Neural progenitor cell (in vitro differentiated cells): Measurements from ENCODE around the gene DNAJC8. TPM values are rescaled to one million over a fixed set of nuclear protein-coding genes. Genes with fewer than 3 reads are reported as not detected.

Experiments used
- DNase-seq: peaks from one replicate; pipeline ENCODE4 v3.0.0-alpha.2; 2016; ENCODE audit warnings: low spot score
- H2AFZ ChIP-seq: fragments of 200-600 bp; sonication (generic); replicated peaks from 2 replicates; pipeline ENCODE4 v1.6.1; 2016; ENCODE audit warnings: antibody characterized with exemption
- H3F3A ChIP-seq: fragments of 200-600 bp; sonication (generic); 2 replicates; pipeline ENCODE4 v1.6.1; 2016; ENCODE audit warnings: antibody characterized with exemption, low read depth
- H3K27ac ChIP-seq: fragments of 200-600 bp; sonication (generic); 2 replicates; pipeline ENCODE4 v1.5.1; 2016; ENCODE audit warnings: mild to moderate bottlenecking
- H3K27me3 ChIP-seq: fragments of 200-600 bp; sonication (generic); 2 replicates; pipeline ENCODE4 v1.6.1; 2016; ENCODE audit warnings: mild to moderate bottlenecking, moderate library complexity
- H3K36me3 ChIP-seq: fragments of 200-600 bp; sonication (generic); 2 replicates; pipeline ENCODE4 v1.5.1; 2016
- H3K4me1 ChIP-seq: fragments of 200-600 bp; sonication (generic); 2 replicates; pipeline ENCODE4 v1.6.1; 2016; ENCODE audit warnings: mixed run types
- H3K4me2 ChIP-seq: fragments of 200-600 bp; sonication (generic); 2 replicates; pipeline ENCODE4 v1.6.1; 2016
- H3K4me3 ChIP-seq: fragments of 200-600 bp; sonication (generic); 2 replicates; pipeline ENCODE4 v1.5.1; 2016
- H3K79me2 ChIP-seq: fragments of 200-600 bp; sonication (generic); 2 replicates; pipeline ENCODE4 v1.6.1; 2016; ENCODE audit warnings: low read depth
- H3K9ac ChIP-seq: fragments of 200-600 bp; sonication (generic); 2 replicates; pipeline ENCODE4 v1.6.1; 2016
- H3K9me3 ChIP-seq: fragments of 200-600 bp; sonication (generic); 2 replicates; pipeline ENCODE4 v1.5.1; 2016; ENCODE audit warnings: low read depth
- H4K20me1 ChIP-seq: fragments of 200-600 bp; sonication (generic); 2 replicates; pipeline ENCODE4 v1.6.1; 2016; ENCODE audit warnings: low read depth
- H3K27ac Mint-ChIP-seq: 3 replicates; pipeline ENCODE4 v1.8.0; 2021; ENCODE audit warnings: mixed read lengths
- H3K27me3 Mint-ChIP-seq: 2 replicates; pipeline ENCODE4 v1.8.0; 2022; ENCODE audit warnings: low read depth, mild to moderate bottlenecking, inconsistent platforms, moderate library complexity, mixed read lengths; ENCODE audit not compliant: insufficient read depth
- H3K36me3 Mint-ChIP-seq: 3 replicates; pipeline ENCODE4 v1.8.0; 2021; ENCODE audit warnings: mixed read lengths
- H3K4me1 Mint-ChIP-seq: 3 replicates; pipeline ENCODE4 v1.8.0; 2021; ENCODE audit warnings: mixed read lengths
- H3K4me3 Mint-ChIP-seq: 3 replicates; pipeline ENCODE4 v1.8.0; 2021; ENCODE audit warnings: mild to moderate bottlenecking, moderate library complexity, mixed read lengths
- H3K9me3 Mint-ChIP-seq: 3 replicates; pipeline ENCODE4 v1.8.0; 2020; ENCODE audit warnings: mixed read lengths
- EZH2 ChIP-seq: fragments of 200-600 bp; sonication (generic); IDR thresholded peaks from 2 replicates; pipeline ENCODE4 v1.6.1; 2017; ENCODE audit warnings: antibody characterized with exemption, mild to moderate bottlenecking, moderate library complexity
- EZH2phosphoT487 ChIP-seq: fragments of 200-600 bp; sonication (generic); IDR thresholded peaks from 2 replicates; pipeline ENCODE4 v1.6.1; 2017; ENCODE audit warnings: antibody characterized with exemption
- total RNA-seq: library from RNA; depleted of rRNA; stranded (reverse); fragments of >200 nt; gene quantifications from 2 replicates; pipeline ENCODE4 v1.2.3, GENCODE V29; 2015; ENCODE audit warnings: low replicate concordance
- TF ChIP-seq, protein P1 (sequence below): fragments of 200-600 bp; sonication (generic); IDR thresholded peaks from 2 replicates; pipeline ENCODE4 v1.5.1; 2017; ENCODE audit warnings: antibody characterized with exemption, mild to moderate bottlenecking

DNAJC8 gene
- total RNA-seq, 1 donor from 2014 or later, result 117 TPM

DNA sequence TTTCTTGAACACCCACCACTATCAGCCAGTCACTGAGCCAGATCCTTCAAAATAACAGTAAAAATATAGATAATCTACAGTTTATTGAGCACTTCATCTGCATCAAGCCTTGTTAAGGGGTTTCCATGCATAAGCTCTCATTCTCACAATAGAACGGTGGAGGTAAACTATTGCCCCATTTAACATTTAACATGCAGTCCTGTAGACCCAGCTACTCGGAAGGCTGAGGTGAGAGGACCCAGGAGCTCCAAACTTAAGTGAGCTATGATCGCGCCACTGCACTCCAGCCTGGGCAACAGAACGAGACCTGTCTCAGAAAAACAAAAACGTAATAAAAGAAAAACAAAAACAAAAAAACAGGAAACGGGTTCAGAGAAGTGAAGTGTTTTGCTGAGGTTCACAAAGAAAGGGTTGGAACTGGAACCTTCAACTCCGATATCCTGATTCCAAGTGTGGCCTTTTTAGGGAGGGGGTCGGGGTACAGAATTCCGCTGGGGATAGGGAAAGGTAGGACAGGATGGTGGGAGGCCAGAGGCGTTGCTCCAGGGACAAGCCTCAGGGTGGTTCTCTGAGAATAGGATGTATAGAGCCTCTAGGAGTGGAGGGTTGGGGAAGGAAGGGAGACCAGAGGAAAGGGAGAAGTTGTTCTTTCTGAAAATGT, 14.9 kb upstream of the DNAJC8 start:
- peaks cover 27% of the 10 kb centered on the region for H3K4me1 Mint-ChIP-seq
- H3K36me3 Mint-ChIP-seq, result no peaks in the 10 kb centered on the region
- no peak for DNase-seq
- peaks cover 20% of the 10 kb centered on the region for H3K4me1 ChIP-seq
- H3K9me3 ChIP-seq, result no peaks in the 10 kb centered on the region
- peak overlapping the region; percentile 61 for H3K4me3 ChIP-seq
- H3K9ac ChIP-seq, result no peak overlapping the region
- peaks cover 12% of the 10 kb centered on the region for H3K79me2 ChIP-seq
- H3K27ac ChIP-seq, result peak overlapping the region; percentile 13
- H2AFZ ChIP-seq, result peak overlapping the region; percentile 94
- H3K27me3 Mint-ChIP-seq, result peaks cover 13% of the 10 kb centered on the region
- H3K4me2 ChIP-seq, result peak overlapping the region; percentile 68
- no peaks in the 10 kb centered on the region for H3K36me3 ChIP-seq
- peak overlapping the region; percentile 82 for H3K27ac Mint-ChIP-seq
- peaks cover 30% of the 10 kb centered on the region for H3F3A ChIP-seq
- H3K27me3 ChIP-seq, result no peaks in the 10 kb centered on the region
- TF ChIP-seq, protein P1, sequence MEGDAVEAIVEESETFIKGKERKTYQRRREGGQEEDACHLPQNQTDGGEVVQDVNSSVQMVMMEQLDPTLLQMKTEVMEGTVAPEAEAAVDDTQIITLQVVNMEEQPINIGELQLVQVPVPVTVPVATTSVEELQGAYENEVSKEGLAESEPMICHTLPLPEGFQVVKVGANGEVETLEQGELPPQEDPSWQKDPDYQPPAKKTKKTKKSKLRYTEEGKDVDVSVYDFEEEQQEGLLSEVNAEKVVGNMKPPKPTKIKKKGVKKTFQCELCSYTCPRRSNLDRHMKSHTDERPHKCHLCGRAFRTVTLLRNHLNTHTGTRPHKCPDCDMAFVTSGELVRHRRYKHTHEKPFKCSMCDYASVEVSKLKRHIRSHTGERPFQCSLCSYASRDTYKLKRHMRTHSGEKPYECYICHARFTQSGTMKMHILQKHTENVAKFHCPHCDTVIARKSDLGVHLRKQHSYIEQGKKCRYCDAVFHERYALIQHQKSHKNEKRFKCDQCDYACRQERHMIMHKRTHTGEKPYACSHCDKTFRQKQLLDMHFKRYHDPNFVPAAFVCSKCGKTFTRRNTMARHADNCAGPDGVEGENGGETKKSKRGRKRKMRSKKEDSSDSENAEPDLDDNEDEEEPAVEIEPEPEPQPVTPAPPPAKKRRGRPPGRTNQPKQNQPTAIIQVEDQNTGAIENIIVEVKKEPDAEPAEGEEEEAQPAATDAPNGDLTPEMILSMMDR, result no peak
- TF ChIP-seq EZH2phosphoT487 (no peak), EZH2 (no peak)
- H4K20me1 ChIP-seq, result no peaks in the 10 kb centered on the region
- H3K9me3 Mint-ChIP-seq, result no peaks in the 10 kb centered on the region
- H3K4me3 Mint-ChIP-seq, result peak overlapping the region; percentile 80

DNA sequence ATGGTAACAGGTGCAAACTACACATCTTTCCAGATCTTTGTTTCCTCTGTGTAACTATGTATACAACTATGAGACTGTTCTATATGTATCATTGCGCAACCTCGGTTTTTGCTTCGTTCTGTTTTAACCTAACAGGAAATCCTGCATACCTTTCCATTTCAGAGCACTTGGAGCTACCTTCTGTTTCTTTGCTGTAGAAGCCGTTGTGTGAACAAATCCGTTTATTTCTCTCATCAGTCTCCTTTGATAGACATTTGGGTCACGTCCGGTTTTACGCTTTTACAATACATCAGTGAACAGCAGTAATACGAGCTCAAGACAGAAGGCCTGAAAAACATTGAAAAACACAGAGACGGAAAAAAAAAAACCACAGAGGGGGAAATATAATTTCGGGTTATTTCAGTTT, 13.6 kb upstream of the DNAJC8 start:
- Histone ChIP-seq H2AFZ (peak overlapping the region; percentile 22), H3K27me3 (no peaks in the 10 kb centered on the region), H3K27ac (no peak overlapping the region), H3K36me3 (no peaks in the 10 kb centered on the region), H3K79me2 (peaks cover 12% of the 10 kb centered on the region), H3K9ac (peak overlapping the region; percentile 40), H4K20me1 (no peaks in the 10 kb centered on the region), H3K9me3 (no peaks in the 10 kb centered on the region), H3K4me3 (peak overlapping the region; percentile 61), H3F3A (peaks cover 30% of the 10 kb centered on the region), H3K4me2 (peak overlapping the region; percentile 75), H3K4me1 (peaks cover 20% of the 10 kb centered on the region)
- Mint-ChIP-seq H3K36me3 (no peaks in the 10 kb centered on the region), H3K9me3 (no peaks in the 10 kb centered on the region), H3K27me3 (peaks cover 13% of the 10 kb centered on the region), H3K27ac (no peak overlapping the region), H3K4me1 (peaks cover 27% of the 10 kb centered on the region), H3K4me3 (peak overlapping the region; percentile 80)
- no peak for DNase-seq
- TF ChIP-seq, protein P1, result no peak
- no peak for TF ChIP-seq EZH2phosphoT487
- TF ChIP-seq EZH2, result no peak

DNA sequence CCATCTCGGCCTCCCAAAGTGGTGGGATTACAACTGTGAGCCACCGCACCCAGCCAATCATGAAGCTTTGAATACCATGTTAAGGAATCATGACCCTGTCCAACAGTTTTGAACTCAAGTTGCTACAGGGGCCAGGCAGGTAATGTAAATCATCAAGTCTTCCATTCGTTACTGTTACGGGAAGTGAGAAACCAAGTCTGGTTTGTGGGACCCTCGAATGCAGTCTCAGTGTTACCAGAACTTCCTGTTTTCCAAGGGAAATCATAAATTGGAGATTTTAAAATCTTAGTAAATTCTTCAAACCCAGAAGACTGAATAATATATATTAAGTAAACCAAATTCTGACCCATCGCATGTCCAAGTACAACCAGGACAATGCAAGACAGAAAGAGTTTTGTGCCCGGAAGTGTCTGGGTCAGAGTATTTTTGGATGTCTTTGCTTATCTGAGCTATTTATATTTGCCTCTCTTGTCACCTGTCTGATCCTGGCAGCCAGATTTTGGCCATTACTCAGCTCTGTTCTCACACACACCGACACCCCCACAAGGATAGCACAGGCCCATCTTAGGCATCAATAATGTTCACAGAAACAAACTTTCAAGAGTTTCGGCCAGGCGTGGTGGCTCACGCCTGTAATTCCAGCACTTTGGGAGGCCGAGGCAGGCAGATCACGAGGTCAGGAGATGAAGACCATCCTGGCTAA, 11.9 kb upstream of the DNAJC8 start:
- Mint-ChIP-seq H3K4me3 (peak overlapping the region; percentile 55), H3K27ac (peak overlapping the region; percentile 30)
- peaks cover 12% of the 10 kb centered on the region for H3K79me2 ChIP-seq

More for the DNA sequence above, 11.9 kb upstream of the DNAJC8 start:
- Histone ChIP-seq H3K27ac (no peak overlapping the region), H3K9me3 (no peaks in the 10 kb centered on the region), H3K9ac (no peak overlapping the region), H3K4me3 (no peak overlapping the region), H3K4me1 (peaks cover 20% of the 10 kb centered on the region), H2AFZ (no peak overlapping the region), H4K20me1 (no peaks in the 10 kb centered on the region), H3K36me3 (no peaks in the 10 kb centered on the region), H3K4me2 (no peak overlapping the region), H3F3A (peaks cover 40% of the 10 kb centered on the region), H3K27me3 (no peaks in the 10 kb centered on the region)
- Mint-ChIP-seq H3K9me3 (no peaks in the 10 kb centered on the region), H3K27me3 (peaks cover 8% of the 10 kb centered on the region), H3K4me1 (peaks cover 25% of the 10 kb centered on the region), H3K36me3 (peaks cover 1% of the 10 kb centered on the region)
- TF ChIP-seq EZH2phosphoT487 (no peak), EZH2 (no peak)
- TF ChIP-seq, protein P1, result no peak
- DNase-seq, result no peak
